HCEC 1CT (cell line): ENCODE results near the gene HOXB8.

Experiments
- DNase-seq: peaks from one replicate; pipeline ENCODE4 v3.0.0-alpha.2; 2017

HOXB8 gene

GRCh38 chr17:48624544-48625494 lies 9.7 kb upstream of the HOXB8 start:
- DNase-seq, result no peak

DNA sequence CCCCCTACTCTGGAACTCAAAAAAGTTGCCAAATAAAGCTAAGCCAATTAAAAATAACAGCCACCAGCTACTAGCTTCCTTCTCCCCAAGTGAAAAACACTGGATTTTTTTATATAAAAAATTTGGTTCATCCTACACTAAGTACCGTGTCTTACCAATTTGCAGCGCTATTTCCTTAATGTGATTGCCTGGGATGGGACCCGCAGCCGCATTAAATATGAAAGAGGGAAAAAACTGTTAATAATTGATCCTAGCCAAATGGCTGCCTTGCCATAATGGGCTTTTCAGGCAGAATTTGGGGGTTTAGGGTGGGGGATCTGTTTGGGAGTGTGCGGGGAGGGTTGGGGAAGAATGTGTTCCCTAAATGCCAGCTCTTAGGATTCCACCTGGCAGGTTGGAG lies 9.0 kb upstream of the HOXB8 start:
- DNase-seq, result no peak

- DNase-seq, result no peak
Observed at GRCh38 chr17:48623583-48623982, 8.5 kb upstream of the HOXB8 start.

DNA sequence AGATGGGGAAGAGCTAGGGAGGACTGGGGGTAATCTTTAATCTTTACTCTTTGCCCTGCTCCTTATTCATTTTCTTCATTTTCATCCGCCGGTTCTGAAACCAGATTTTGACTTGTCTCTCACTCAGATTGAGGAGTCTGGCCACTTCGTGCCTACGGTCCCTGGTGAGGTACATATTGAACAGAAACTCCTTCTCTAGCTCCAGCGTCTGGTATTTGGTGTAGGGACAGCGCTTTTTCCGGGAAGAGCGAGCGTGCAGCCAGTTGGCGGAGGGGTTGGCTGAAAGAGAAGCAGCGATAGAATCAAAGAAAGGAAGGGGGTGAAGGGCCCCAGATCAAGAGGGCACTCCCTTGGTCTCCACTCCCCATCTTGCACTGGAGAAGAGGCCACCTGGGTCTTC lies 7.8 kb upstream of the HOXB8 start:
- no peak for DNase-seq

DNA sequence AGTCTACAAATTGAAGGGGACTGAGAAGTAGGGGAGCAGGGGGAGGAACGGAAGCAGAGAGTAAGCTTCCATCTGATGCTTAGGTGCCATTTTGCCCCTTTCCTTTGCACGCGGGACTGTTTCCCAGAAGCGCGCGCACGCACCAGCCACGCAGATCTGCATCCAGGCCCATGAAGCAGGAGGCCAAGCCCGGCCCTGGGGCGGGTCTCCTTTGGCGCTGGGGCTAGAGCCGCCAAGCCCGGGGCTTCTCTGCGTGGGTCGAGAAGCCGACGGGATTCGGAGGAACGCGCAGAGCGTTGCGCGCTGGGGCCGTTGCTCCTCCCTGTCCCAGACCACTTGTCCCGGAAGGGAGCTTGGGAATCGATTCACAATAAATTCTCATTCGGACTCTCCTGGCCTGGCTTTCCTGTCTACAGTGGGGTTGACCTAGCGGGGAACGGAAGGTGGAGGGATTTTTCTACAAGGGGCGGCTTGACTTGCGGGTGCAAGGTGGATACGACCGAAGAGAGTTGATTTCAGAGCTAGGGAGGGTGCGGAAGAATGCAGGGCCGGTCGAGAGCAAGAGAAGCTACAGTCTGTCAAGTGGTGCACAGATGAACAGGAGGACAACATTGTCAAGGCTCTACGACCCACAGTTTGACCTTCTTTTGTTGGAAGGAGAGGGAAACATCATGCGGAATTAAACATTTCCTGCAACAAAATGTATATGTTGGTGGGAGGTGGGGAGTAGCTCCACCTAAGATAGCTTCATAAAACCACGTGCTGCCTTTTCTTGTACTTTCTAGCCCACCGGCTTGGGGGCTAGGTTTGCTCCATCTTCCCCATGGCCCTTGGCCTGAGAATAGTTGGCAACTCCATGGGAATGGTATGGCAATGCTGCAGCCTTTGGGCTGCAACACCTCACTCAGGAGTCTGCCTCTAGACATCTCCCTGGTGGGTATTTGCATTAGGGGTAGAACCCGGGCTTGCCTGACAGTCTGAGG lies 6.6 kb upstream of the HOXB8 start:
- no peak for DNase-seq

DNA sequence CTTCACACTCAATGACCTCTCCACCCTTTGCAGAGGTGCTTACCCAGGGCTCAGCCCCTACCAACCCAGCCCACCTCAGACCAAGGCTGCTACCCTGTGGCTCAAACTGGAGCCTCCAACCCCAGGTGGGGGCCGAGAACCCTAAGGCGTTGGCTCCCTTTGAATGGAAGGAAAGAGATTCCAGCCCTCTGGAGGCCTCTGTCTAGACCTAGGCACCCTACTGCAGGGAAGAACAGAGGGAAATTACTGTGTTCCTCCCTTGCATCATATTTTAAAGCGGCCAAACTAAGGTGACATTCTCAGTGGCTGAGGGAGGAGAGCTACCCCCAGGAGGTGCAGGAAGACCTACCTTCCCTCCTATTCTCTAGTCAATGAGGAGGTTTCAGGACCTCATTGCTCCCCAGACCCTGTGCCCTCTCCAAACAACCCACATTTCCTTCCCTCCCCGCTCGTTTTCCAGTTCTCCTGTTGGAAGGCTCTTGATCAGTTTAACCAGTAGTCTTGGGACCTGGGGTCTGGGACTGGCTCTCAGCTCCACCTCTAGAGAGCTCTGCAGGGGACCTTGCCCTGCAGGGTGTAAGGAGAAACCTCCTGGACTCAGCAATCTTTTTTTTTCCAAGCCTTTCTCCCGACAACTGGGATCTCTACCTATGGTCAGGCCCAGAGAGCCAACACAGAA lies 5.5 kb upstream of the HOXB8 start:
- no peak for DNase-seq

- no peak for DNase-seq
Observed at GRCh38 chr17:48619826-48620449, 4.8 kb upstream of the HOXB8 start.

GRCh38 chr17:48618256-48618896 lies 3.3 kb upstream of the HOXB8 start:
- DNase-seq, result peak; percentile 81

DNA sequence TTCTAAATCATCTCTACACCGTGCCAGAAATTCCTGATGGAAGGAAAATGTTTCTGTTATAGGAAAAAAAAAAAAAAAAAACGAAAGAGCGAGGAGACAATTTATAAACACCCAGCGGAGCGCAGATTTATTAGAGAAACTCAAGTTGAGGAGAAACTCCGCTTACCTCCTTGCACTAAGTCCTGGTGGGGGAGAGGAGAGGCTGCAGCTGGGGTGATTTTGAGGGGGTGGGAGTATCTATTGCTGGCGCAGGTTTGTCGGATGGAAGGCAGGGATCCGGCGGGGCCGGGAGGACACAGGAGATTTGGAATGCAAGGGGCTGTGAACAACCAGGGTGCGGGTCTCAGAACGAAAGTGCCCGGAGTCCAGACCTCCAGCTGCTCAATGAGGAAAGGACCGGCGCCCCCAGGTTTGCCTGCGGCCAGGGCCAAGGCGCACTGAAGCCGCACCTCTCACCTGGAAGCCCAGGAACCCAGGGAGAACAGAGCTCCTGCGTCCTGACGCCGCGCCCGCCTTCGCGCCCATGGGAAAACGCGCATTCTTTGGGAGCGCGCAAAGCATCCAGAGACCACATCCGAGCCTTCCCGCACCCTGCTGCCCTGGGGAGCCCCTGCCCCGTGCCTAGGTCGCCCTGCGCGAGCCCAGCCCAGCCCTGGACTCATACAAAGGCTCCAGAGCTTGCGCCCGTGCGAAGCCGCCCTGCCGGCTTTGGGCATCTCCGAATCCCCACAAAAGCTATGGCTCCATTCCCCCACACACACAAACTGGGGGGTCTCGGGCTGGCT lies 2.6 kb upstream of the HOXB8 start:
- DNase-seq, result no peak

GRCh38 chr17:48616717-48617470 lies 1.8 kb upstream of the HOXB8 start:
- DNase-seq, result no peak

DNA sequence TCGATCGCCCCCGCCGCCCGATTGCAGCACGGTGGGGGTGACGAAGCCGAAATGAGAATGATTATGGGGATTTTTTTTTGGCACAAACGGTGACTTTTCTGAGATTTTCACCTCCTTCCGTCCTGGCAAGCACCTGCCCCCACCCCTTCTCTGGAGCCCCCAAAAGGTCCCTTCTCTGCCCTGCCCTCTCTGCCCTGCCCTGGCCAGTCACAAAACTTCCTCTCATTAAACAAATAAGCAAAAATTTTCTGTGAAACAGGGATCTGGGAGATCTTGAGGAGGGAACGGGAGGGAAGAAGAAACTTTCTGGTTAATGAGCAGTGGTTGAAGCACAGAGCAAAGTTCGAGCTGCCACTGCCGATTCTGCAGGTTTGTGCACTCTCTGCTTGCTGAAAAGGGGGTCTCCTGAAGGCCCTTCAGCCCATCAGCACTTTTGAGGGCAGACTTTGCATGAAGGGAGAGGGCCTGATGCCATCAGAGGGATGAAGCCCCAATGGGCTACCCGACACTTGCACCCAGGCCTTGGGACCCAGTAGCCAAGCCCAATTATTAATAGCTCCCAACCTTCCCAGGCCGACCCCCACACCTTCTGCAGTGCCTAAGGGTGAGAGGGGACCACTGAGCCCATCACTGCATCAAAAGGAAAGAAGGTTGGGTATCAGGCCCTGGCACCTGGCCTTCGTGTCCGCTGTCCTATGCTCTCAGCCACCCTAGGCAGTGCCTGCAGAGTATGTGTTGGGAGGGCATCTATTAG lies 1.0 kb upstream of the HOXB8 start:
- DNase-seq, result no peak

DNA sequence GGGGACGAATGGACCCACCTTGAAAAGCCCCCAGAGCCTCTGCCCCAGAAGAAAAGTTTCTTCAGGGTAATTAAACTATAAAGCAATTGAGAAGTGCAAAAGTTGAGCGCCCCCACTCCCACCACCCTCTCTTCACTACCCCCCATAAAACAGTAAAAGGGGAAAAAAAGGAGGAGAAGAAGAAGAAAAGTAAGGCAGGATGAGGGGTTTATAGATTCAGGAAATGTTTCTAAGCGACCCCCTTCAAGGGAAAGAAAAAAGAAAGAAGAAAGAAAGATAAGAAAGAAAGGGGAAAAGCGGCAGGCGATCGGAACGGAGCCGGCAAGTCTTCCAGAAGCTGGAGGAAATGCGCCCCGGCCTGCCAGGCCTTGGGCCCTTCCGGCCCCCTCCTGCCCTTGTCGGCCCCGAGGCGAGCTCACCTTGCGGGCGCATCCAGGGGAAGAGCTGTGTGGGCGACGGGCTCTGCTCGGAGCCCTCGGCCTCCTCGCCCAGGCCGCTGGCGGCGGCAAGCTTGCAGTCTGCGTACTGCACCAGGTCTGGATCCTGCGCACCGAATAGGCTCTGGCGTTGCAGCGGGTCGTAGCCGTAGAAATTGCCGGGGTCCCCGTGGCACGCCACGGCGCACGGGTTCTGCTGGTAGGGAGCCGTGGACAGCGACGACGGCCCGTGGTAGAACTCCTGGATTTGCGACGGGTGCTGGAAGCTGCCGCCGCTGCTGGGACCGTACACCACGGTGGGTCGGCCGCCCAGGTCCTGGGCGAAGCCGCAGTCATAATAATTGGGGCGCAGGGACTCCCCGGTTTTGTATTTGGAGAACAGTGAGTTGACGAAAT lies 1.0 kb downstream of the HOXB8 start:
- DNase-seq, result no peak

DNA sequence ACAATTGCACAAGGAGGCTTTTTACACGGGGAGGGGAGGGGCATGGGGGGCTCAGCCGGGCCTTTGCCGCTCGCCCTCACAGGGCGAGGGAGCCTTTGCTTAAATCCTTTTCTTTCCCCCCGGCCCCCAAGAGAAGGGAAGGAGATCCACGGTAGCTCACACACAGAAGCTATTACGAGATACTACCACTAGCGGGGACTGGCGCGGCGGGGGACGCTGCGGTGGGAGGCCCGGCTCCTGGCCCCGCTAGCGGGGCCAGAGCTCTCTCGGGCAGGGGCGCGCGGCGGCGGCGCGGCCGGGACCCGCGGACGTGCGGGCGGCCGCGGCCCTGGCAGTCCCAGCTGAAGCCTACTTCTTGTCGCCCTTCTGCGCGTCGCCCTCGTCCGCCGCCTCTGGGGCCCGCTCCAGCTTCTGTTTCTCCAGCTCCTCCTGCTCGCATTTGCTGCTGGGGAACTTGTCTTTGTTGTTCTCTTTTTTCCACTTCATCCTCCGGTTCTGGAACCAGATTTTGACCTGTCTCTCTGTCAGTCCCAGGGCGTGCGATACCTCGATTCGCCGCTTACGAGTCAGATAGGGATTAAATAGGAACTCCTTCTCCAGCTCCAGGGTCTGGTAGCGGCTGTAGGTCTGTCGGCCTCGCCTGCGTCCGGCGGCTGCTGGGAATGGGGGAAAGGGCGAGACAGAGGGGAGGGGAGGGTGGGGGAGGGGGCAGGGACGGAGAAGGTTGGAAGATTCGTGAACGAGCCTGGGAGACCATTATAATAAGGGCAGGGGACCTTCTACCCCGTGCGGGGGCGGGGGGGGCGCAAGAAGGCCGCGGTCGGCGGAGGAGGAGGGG lies 2.0 kb downstream of the HOXB8 start:
- peak; percentile 60 for DNase-seq

DNA sequence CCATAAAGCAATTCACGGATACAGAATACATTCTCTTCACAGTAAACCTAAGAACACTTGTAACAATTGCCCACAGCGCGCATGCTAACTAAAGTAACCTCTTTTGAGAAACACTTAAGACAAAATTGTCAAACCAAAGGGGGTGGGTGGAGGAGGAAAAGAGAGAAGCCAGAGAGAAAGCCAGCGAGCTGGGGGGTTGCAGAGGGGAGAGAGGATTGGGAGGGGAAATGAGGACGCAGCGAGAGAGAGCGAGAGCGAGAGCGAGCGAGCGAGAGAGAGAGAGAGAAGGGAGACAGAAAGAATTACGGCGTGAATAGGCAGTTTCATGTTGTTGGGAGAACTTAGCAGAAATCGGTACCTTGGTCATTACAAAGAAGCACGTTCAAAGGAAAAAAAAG lies 2.6 kb downstream of the HOXB8 start:
- no peak for DNase-seq

DNA sequence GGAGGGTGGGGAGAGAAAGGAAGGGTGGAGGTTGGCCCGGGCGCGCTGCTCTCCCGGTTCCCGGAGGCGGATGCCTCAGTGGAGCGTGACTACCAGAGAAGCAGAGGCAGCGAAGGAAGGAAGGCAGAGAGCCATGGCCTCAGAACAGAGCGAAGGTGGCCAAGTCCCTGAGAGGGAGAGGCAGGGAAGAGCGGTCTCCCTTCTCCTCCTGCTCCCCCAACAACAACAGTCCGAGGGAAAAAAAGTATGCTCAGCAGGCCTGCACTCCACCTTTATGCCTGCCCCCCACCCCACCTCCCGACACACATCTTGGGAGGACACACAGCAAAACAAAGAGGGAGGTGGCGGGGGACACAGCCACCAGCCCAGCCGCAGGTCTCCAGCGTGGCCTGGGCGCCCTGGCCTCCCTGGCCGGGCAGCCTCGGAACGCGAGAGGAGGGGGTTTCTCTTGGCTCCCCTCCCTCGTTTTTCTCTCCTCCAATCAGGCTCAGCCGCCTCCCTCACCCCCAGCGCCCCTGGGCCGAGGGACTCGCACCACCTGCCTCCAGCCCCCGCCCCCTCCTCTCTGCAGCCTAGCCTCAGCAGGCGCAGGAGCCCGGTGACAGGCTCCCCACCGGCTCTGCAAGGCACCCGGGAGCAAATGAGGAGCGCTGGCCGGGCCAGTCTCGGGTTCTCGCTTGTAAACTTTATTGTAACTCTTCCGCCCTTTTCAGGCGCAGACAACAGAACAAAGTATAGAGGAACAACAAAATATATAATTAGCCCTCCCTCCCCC lies 3.2 kb downstream of the HOXB8 start:
- no peak for DNase-seq

- peak; percentile 23 for DNase-seq
Observed at GRCh38 chr17:48611213-48611612, 3.9 kb downstream of the HOXB8 start.
